Ascending aorta (tissue), 2 donors: ENCODE data around the gene ZCWPW1. TPM values are rescaled to one million over a fixed set of nuclear protein-coding genes. Genes with fewer than 3 reads are reported as not detected.

Source experiments
- DNase-seq, 2 donors: peaks; one replicate each; pipeline ENCODE4 v3.0.0-alpha.2; 2019; ENCODE audit warnings: low spot score in 2 of 2
- H3K27ac ChIP-seq, 2 donors: fragments of 200-600 bp; sonication (generic); one replicate each; pipeline ENCODE4 v1.5.1; 2016 to 2017; ENCODE audit warnings: mild to moderate bottlenecking in 1 of 2
- H3K27me3 ChIP-seq: fragments of 200-600 bp; sonication (generic); one replicate; pipeline ENCODE4 v1.5.1; 2017
- H3K36me3 ChIP-seq, 2 donors: fragments of 200-600 bp; sonication (generic); one replicate each; pipeline ENCODE4 v1.5.1; 2016
- H3K4me1 ChIP-seq, 2 donors: fragments of 200-600 bp; sonication (generic); one replicate each; pipeline ENCODE4 v1.5.1; 2016 to 2017; ENCODE audit warnings: mild to moderate bottlenecking in 1 of 2
- H3K4me3 ChIP-seq, 2 donors: fragments of 200-600 bp; sonication (generic); one replicate each; pipeline ENCODE4 v1.5.1; 2016 to 2017; ENCODE audit warnings: mild to moderate bottlenecking in 1 of 2
- H3K9me3 ChIP-seq, 2 donors: fragments of 200-600 bp; sonication (generic); one replicate each; pipeline ENCODE4 v1.5.1; 2016
- CTCF ChIP-seq, 3 experiments: fragments of 200-600 bp in 2 of 3; fragments of 450-650 bp in 1 of 3; sonication (generic) in 2 of 3; IDR thresholded peaks; one replicate each; pipeline ENCODE4 v1.5.1; 2016 to 2019; ENCODE audit warnings: antibody characterized with exemption in 3 of 3, mild to moderate bottlenecking in 1 of 3, moderate library complexity in 1 of 3
- intact Hi-C: fragments of 100-400 bp; cut with DNase I; formaldehyde crosslinking; loops from one replicate; pipeline ENCODE4 v1.15.1; 2023
- total RNA-seq: library from RNA; depleted of rRNA; stranded (reverse); fragments of >200 nt; gene quantifications from one replicate; pipeline ENCODE4 v1.1.0, GENCODE V29; 2016

The ZCWPW1 gene
- total RNA-seq, 1 donor from 2014 or later, result not detected

- DNase-seq, result no peak
- no peak for TF ChIP-seq CTCF (IDR thresholded peaks at IDR 0.05)
- intact Hi-C loops, result no loop called here
- Histone ChIP-seq H3K27me3 (no peaks in the 10 kb centered on the region), H3K4me3 (no peak overlapping the region), H3K27ac (no peak overlapping the region), H3K36me3 (peaks cover 55 to 74% of the 10 kb centered on the region in 2 donors), H3K9me3 (no peaks in the 10 kb centered on the region), H3K4me1 (no peaks in the 10 kb centered on the region)
Measured at GRCh38 chr7:100363098-100363497, 65.4 kb downstream of the ZCWPW1 start.

GRCh38 chr7:100360135-100360854 is 68.2 kb downstream of the ZCWPW1 start:
- no peak for DNase-seq
- H3K27me3 ChIP-seq, result no peaks in the 10 kb centered on the region
- no peak for TF ChIP-seq CTCF (IDR thresholded peaks at IDR 0.05)
- H3K9me3 ChIP-seq, result no peaks in the 10 kb centered on the region
- intact Hi-C loops, result no loop called here
- no peak overlapping the region for H3K4me3 ChIP-seq
- no peaks in the 10 kb centered on the region for H3K4me1 ChIP-seq
- no peak overlapping the region for H3K27ac ChIP-seq
- H3K36me3 ChIP-seq, result peaks cover 74 to 86% of the 10 kb centered on the region in 2 donors

GRCh38 chr7:100358857-100359212 is 69.7 kb downstream of the ZCWPW1 start:
- intact Hi-C loops, result no loop called here
- no peak for DNase-seq
- Histone ChIP-seq H3K27ac (no peak overlapping the region), H3K4me3 (no peak overlapping the region), H3K4me1 (no peaks in the 10 kb centered on the region), H3K27me3 (no peaks in the 10 kb centered on the region), H3K36me3 (peaks cover 89 to 95% of the 10 kb centered on the region in 2 donors), H3K9me3 (no peaks in the 10 kb centered on the region)
- no peak for TF ChIP-seq CTCF (IDR thresholded peaks at IDR 0.05)

- Histone ChIP-seq H3K27me3 (no peaks in the 10 kb centered on the region), H3K9me3 (no peaks in the 10 kb centered on the region), H3K36me3 (peaks cover 95 to 98% of the 10 kb centered on the region in 2 donors), H3K27ac (no peak within 1 kb of the TSS), H3K4me3 (no peak within 1 kb of the TSS), H3K4me1 (no peaks in the 10 kb centered on the region)
- intact Hi-C loops, result no loop called here
- no peak for TF ChIP-seq CTCF (IDR thresholded peaks at IDR 0.05)
- no peak for DNase-seq
Measured at GRCh38 chr7:100358027-100358856, 70.3 kb downstream of the ZCWPW1 start, which contains the start of gene PILRB. PILRB (plus strand) TSS chr7:100358117; CDS start chr7:100358303, 186 bp downstream.

GRCh38 chr7:100357131-100357561 is 71.4 kb downstream of the ZCWPW1 start:
- peaks cover 95 to 96% of the 10 kb centered on the region in 2 donors for H3K36me3 ChIP-seq
- DNase-seq, result no peak
- TF ChIP-seq CTCF (IDR thresholded peaks at IDR 0.05), result no peak
- H3K9me3 ChIP-seq, result no peaks in the 10 kb centered on the region
- intact Hi-C loops, result no loop called here
- no peaks in the 10 kb centered on the region for H3K4me1 ChIP-seq
- H3K4me3 ChIP-seq, result no peak overlapping the region
- H3K27ac ChIP-seq, result no peak overlapping the region
- H3K27me3 ChIP-seq, result no peaks in the 10 kb centered on the region
